ENCODE measurements around the gene UBXN11.
A peak's percentile ranks its signal among the peaks of the same experiment; 100 is the strongest.
"Not testable (repeated sequence)": the region's sequence is repeated elsewhere in the genome, so short reads cannot be mapped to it uniquely, and the experiment has no call there.

Gene UBXN11

GRCh38 chr1:26314501-26314900 is 8.1 kb upstream of the UBXN11 start:
- Histone ChIP-seq H3K36me3 (ENCODE audit: control insufficient read depth, insufficient read depth, low read length) (no peaks in the 10 kb centered on the region), H3K4me3 (ENCODE audit: low read length) (no peak overlapping the region), H3K27ac (ENCODE audit: low read depth, low read length) (no peak overlapping the region), H3K4me1 (ENCODE audit: control insufficient read depth, insufficient read depth, low read length) (no peaks in the 10 kb centered on the region), H3K27me3 (ENCODE audit: control insufficient read depth, insufficient read depth, low read length) (no peaks in the 10 kb centered on the region), H3K9ac (ENCODE audit: low read length) (no peak overlapping the region)

- H3K4me3 ChIP-seq (ENCODE audit: low read length); H3K4me1 ChIP-seq (ENCODE audit: control insufficient read depth, insufficient read depth, low read length); H3K9ac ChIP-seq (ENCODE audit: low read length); H3K27me3 ChIP-seq (ENCODE audit: control insufficient read depth, insufficient read depth, low read length); H3K27ac ChIP-seq (ENCODE audit: low read depth, low read length); H3K36me3 ChIP-seq (ENCODE audit: control insufficient read depth, insufficient read depth, low read length): not testable (repeated sequence)
Measured at GRCh38 chr1:26307966-26308899, 1.8 kb upstream of the UBXN11 start.

GRCh38 chr1:26307363-26307781 is 936 bp upstream of the UBXN11 start:
- H3K9ac ChIP-seq (ENCODE audit: low read length) = no peak overlapping the region
- no peaks in the 10 kb centered on the region for H3K27me3 ChIP-seq (ENCODE audit: control insufficient read depth, insufficient read depth, low read length)
- no peak overlapping the region for H3K27ac ChIP-seq (ENCODE audit: low read depth, low read length)
- no peaks in the 10 kb centered on the region for H3K36me3 ChIP-seq (ENCODE audit: control insufficient read depth, insufficient read depth, low read length)
- H3K4me1 ChIP-seq (ENCODE audit: control insufficient read depth, insufficient read depth, low read length) = peaks cover 4% of the 10 kb centered on the region
- peak overlapping the region; percentile 81 for H3K4me3 ChIP-seq (ENCODE audit: low read length)

GRCh38 chr1:26305667-26306289 is 658 bp downstream of the UBXN11 start:
- Histone ChIP-seq H3K27me3 (ENCODE audit: control insufficient read depth, insufficient read depth, low read length) (no peaks in the 10 kb centered on the region), H3K4me3 (ENCODE audit: low read length) (peak overlapping the region; percentile 81), H3K36me3 (ENCODE audit: control insufficient read depth, insufficient read depth, low read length) (no peaks in the 10 kb centered on the region), H3K4me1 (ENCODE audit: control insufficient read depth, insufficient read depth, low read length) (peaks cover 4% of the 10 kb centered on the region), H3K9ac (ENCODE audit: low read length) (no peak overlapping the region), H3K27ac (ENCODE audit: low read depth, low read length) (no peak overlapping the region)

DNA sequence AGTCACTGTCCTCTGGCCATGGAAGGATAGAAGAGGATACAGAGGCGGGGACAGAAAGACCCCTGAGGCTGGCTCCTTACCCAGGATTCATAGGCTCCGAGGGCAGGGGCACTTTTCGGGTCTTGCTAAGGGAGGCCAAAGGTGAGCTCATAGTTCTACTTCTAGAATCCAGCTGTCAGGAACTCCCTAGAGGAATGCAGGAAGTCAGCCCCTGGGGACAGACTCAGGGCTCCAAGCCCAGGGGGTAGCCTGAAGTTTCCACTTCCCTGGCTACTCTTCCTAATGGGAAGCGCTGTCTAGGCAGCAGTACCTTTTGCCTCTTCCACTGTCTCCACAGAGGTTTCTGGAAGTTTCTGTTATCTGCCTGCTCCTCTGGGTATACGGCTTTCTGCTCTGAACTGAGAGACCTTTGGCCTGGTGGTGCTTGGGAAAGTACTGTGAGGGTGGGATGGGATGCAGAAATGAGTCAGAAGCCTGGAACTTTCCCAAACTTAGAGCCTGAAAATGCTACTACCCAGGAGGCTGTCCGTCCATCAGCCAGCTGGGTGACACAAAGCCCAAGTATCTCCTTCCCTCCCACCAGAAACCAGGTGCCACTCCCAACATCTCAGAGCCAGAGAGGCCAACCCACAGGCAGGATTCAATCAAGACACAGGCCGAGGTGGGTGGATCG is 3.6 kb downstream of the UBXN11 start:
- no peak overlapping the region for H3K4me3 ChIP-seq (ENCODE audit: low read length)
- H3K9ac ChIP-seq (ENCODE audit: low read length) = no peak overlapping the region
- H3K27ac ChIP-seq (ENCODE audit: low read depth, low read length) = no peak overlapping the region
- H3K4me1 ChIP-seq (ENCODE audit: control insufficient read depth, insufficient read depth, low read length) = peaks cover 4% of the 10 kb centered on the region
- H3K27me3 ChIP-seq (ENCODE audit: control insufficient read depth, insufficient read depth, low read length) = no peaks in the 10 kb centered on the region
- no peaks in the 10 kb centered on the region for H3K36me3 ChIP-seq (ENCODE audit: control insufficient read depth, insufficient read depth, low read length)

DNA sequence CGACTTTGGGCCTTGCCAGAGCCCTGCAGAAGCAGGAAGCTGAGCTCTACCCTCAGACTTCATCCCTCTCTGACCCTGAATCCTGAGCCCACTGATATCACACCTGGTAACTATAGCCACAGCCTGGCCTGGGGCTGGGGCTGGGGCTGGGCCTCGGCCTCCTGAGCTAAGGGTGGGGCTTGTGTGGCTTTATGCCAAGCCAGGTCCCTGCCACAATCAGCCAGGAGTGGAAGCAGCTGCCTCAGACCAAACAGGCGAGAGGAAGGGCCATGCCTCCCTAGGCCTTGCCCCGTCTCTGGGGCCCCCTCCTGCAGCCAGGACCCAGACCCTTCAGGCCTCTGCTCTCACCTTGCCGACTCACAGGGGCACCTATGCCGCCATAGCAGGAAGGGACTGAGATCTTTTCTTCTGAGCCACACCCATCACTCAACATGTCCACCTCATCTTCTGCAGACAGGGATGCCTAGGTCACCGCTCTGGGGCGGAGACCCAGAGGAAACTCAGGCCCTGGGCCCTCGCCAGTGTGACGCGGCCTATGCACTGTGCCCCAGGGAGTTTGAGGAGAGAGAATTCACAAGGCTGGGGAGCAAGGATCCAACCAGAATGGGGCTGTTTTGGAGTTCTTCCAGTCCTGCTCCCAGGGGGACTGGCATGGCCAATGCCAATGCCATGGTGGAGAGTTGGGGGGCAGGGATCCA is 5.7 kb downstream of the UBXN11 start:
- Histone ChIP-seq H3K4me1 (ENCODE audit: control insufficient read depth, insufficient read depth, low read length) (peaks cover 1% of the 10 kb centered on the region), H3K9ac (ENCODE audit: low read length) (no peak overlapping the region), H3K4me3 (ENCODE audit: low read length) (no peak overlapping the region), H3K27ac (ENCODE audit: low read depth, low read length) (no peak overlapping the region), H3K36me3 (ENCODE audit: control insufficient read depth, insufficient read depth, low read length) (no peaks in the 10 kb centered on the region), H3K27me3 (ENCODE audit: control insufficient read depth, insufficient read depth, low read length) (no peaks in the 10 kb centered on the region)

GRCh38 chr1:26297791-26298124 is 8.7 kb downstream of the UBXN11 start:
- H3K4me1 ChIP-seq (ENCODE audit: control insufficient read depth, insufficient read depth, low read length) = no peaks in the 10 kb centered on the region
- H3K27ac ChIP-seq (ENCODE audit: low read depth, low read length) = no peak overlapping the region
- H3K4me3 ChIP-seq (ENCODE audit: low read length) = no peak overlapping the region
- no peaks in the 10 kb centered on the region for H3K36me3 ChIP-seq (ENCODE audit: control insufficient read depth, insufficient read depth, low read length)
- H3K9ac ChIP-seq (ENCODE audit: low read length) = no peak overlapping the region
- no peaks in the 10 kb centered on the region for H3K27me3 ChIP-seq (ENCODE audit: control insufficient read depth, insufficient read depth, low read length)

DNA sequence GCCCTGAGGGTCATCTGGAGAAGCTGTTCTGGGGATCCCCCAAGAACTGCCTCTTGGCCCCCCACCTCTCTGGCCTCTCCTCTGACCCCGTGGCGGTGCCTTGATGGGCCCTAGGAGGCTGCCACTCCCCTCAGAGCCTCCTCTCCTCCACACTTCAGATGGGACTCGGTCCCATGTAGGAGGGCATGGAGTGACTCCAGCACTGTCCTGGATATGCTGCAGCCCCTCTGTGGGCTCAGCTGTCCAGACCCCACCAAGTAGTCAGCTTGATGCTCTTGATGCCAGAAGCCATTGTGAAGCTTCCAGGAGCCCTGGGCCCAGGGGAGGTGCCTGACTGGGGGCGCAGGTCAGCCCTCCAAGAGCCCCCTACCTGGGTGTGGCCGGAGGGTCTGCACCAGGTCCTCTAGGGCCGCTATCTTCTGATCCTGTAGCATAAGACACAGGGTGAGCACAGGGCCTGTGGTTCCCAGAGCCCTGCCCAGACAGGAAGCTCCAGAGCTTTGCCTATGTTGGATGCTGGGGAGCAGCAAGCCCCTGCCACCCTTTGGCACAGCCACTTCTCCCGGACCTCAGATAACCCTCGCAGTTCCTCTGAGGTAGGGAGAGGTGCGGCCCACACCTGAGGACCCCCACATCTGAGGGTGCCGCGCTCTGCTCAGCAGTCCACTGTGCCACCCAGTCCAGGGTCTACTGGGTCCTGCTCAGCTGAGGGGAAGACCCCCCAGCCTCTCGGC is 9.2 kb downstream of the UBXN11 start:
- Histone ChIP-seq H3K4me1 (ENCODE audit: control insufficient read depth, insufficient read depth, low read length) (no peaks in the 10 kb centered on the region), H3K4me3 (ENCODE audit: low read length) (no peak overlapping the region), H3K9ac (ENCODE audit: low read length) (no peak overlapping the region), H3K27me3 (ENCODE audit: control insufficient read depth, insufficient read depth, low read length) (no peaks in the 10 kb centered on the region), H3K27ac (ENCODE audit: low read depth, low read length) (no peak overlapping the region), H3K36me3 (ENCODE audit: control insufficient read depth, insufficient read depth, low read length) (no peaks in the 10 kb centered on the region)

- H3K36me3 ChIP-seq (ENCODE audit: control insufficient read depth, insufficient read depth, low read length) = no peaks in the 10 kb centered on the region
- H3K9ac ChIP-seq (ENCODE audit: low read length) = no peak overlapping the region
- no peaks in the 10 kb centered on the region for H3K4me1 ChIP-seq (ENCODE audit: control insufficient read depth, insufficient read depth, low read length)
- no peak overlapping the region for H3K4me3 ChIP-seq (ENCODE audit: low read length)
- H3K27me3 ChIP-seq (ENCODE audit: control insufficient read depth, insufficient read depth, low read length) = no peaks in the 10 kb centered on the region
- no peak overlapping the region for H3K27ac ChIP-seq (ENCODE audit: low read depth, low read length)
Measured at GRCh38 chr1:26296340-26297056, 9.9 kb downstream of the UBXN11 start.

DNA sequence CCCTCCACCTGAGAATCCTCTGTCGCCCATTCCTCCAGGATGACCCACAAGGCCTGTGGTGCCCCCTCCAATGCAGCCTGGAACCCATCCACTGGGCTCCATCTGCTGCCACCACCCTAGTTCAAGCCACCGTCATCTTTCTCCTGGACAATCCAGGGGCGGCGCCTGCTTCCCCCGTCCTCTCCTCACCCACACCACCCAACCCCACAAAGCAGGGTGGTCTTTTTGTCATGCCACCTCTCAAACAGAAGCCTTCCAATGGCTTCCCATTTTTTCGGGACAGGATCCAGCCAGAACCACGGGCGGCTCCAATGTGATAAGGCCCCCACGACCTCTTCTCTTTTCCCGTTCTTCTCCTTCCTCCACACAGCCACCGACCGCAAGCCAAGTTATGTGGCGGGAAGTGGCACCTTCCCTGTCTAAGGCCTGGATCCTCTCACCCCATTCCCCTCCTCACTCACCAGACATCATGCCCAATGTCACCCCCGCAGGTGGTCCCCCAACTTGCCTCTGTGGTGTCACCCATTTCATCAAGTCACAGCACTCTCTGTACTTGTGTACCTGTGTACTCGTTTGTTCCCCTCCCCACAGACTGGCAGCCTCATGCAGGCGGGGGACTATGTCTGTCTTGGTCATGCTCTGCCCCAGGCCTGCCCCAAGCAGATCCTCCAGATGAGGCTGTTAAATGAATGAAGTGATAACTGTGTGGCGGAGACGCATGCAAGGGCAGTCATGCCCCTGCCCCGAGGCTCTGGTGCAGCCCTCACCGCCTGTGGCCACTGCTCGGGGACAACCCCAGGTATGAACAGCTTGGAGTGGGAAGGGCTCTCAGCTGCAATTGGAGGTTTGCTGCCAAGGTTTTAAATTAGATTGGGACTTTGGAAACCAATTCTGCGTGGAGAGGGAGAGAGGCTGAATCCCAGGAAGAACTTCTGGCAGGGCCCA is 11.0 kb downstream of the UBXN11 start:
- H3K9ac ChIP-seq (ENCODE audit: low read length) = no peak overlapping the region
- H3K4me3 ChIP-seq (ENCODE audit: low read length) = no peak overlapping the region
- H3K36me3 ChIP-seq (ENCODE audit: control insufficient read depth, insufficient read depth, low read length) = no peaks in the 10 kb centered on the region
- H3K4me1 ChIP-seq (ENCODE audit: control insufficient read depth, insufficient read depth, low read length) = no peaks in the 10 kb centered on the region
- H3K27ac ChIP-seq (ENCODE audit: low read depth, low read length) = no peak overlapping the region
- H3K27me3 ChIP-seq (ENCODE audit: control insufficient read depth, insufficient read depth, low read length) = no peaks in the 10 kb centered on the region

Data from rectal smooth muscle tissue (tissue), 1 donor.